NOMO-1 treated with dmso at 0.1 percent for 144 hours (cell line): ENCODE results near the gene COL13A1.

Source experiments
- DNase-seq: peaks from one replicate; lab custom pipeline; 2025; ENCODE audit not compliant: unreplicated experiment; lab: John Stamatoyannopoulos, UW

Gene COL13A1

GRCh38 chr10:69818676-69819239, 17.1 kb downstream of the COL13A1 start:
- DNase-seq = no peak

GRCh38 chr10:69819716-69820506, 18.2 kb downstream of the COL13A1 start:
- DNase-seq = peak; percentile 27

GRCh38 chr10:69820817-69821216, 19.1 kb downstream of the COL13A1 start:
- no peak for DNase-seq

DNA sequence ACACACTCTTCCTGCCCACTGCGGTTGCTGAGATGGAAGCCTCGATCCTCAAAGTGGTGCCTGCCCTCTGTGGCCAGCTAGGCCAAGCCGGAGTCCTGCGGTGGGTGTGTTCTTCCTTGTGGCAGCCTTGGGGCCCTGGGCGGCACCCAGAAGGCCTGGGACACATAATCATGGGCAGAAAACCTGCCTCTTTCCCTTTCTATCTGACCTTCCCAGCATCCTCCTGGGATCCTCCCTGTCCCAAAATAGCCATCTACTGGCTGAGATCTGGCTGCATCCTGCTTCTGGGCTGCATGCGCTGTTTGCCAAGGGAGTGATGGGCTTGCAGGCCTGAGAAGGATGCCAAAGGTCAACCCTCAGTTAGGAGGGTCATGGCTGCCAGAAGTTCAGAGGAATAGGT, 23.9 kb downstream of the COL13A1 start:
- no peak for DNase-seq

DNA sequence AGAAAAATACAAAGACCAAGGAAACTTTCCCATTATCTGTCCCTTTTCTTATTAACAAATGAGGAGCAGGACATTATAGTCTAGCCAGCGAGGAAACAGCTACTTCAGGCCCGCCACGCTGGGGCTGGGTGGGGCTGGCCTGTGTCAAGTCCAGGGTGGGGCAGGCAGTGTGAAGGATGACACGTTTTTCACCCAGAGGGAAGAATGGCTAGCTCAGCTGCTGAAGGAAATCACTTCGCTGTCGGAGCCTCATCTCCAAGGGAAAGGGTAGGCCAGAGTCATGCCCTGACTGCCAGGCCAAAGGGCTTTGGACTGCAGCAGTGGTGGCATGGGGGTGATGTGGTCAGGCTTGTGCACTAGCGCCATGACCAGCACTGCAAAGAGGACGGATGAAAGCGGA, 24.4 kb downstream of the COL13A1 start:
- no peak for DNase-seq

- no peak for DNase-seq
Measured at GRCh38 chr10:69826789-69827554, 25.3 kb downstream of the COL13A1 start.

- DNase-seq = no peak
Measured at GRCh38 chr10:69828144-69828870, 26.6 kb downstream of the COL13A1 start.

- no peak for DNase-seq
Measured at GRCh38 chr10:69829775-69830174, 28.1 kb downstream of the COL13A1 start.

DNA sequence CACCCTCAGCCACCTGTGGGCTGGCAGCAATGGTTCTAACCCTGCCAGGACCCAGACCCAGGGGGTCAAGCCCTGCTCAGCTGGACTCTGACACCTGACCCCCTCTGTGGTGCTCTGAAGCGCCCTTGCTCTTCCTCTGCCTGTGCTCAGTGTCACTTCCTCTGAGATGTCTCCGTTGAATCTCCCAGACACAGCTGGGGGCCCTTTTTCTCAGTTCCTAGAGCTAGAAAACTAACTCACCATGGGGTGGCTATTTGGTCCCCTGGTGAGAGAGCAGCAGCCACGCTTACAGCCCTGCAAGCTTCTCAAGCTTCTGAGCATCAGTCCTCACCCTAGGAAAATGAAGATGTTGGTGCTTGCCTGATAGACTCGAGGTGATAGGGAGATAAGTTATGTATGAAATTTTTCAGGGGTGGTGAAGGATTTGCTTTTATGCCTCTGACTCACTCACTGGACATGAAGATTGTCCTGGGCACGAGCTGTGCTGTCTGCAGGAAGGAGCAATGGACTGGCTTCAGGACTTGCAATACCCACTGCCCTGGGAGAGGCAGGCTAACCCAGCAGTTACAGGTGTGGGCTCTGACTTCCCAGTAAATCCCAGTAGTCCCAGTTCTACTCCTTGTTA, 29.6 kb downstream of the COL13A1 start:
- no peak for DNase-seq

GRCh38 chr10:69835233-69835632, 33.5 kb downstream of the COL13A1 start:
- no peak for DNase-seq

GRCh38 chr10:69835875-69836730, 34.4 kb downstream of the COL13A1 start:
- DNase-seq = no peak

- DNase-seq = no peak
Measured at GRCh38 chr10:69836731-69837030, 35.0 kb downstream of the COL13A1 start.

DNA sequence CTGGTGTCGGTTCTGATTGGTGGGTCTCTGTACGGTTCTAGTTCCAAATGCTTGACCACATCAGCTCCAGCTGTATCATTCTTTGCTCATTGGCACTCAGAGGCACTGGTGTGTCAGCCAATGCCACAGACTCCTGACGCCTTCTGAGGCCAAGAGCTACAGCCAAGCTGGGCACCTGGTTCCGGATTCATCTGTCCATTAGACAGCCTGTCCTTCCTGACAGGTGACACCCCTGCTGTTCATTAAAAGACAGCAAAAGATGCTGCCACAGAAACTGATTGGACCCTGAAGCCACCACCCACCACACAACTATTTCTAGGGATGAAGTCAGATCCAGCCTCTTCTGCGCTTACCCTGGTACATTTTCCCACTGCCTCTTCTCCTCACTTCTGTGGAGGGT, 35.6 kb downstream of the COL13A1 start:
- DNase-seq = no peak

- DNase-seq = no peak
Measured at GRCh38 chr10:69838418-69838817, 36.7 kb downstream of the COL13A1 start.

DNA sequence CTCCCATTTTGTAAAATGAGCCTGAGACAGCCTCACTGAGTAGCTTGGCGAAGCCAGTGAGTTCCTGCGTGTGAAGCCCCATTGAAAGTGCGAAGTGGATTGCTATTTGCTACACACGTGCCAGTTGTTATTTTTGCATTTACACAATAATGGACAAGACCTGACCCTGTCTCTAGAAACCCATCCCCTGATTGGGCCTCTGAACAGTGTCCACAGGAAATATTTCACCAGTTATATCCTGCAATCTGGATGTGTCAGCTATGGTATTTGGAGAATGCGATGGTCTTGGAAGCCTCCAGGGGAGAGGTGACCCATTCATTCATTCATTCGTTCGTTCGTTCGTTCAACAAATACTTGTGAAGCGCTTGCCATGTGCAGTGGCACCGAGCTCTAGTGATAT, 37.1 kb downstream of the COL13A1 start:
- no peak for DNase-seq

GRCh38 chr10:69839696-69840345, 38.1 kb downstream of the COL13A1 start:
- DNase-seq = no peak

DNA sequence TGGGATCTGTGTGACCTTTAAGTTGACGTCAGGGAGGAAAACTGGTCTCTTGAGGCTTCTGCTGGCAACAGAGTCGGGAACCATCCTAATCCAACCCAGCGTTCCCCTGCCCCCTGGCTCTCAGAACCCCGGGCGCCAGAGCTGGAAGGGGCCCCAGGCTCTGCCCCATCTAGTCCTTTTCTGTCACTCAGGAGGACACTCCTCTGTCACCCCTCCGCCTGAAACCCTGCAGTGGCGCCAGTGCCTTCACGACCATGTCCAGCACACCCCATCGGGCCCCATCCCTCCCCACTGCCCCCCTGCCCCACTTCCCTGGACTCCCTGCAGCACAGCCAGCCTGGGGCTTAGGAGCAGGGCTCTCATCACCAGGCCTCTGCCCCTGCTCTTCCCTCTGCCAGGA, 39.1 kb downstream of the COL13A1 start:
- no peak for DNase-seq

- DNase-seq = no peak
Measured at GRCh38 chr10:69842020-69842419, 40.3 kb downstream of the COL13A1 start.

DNA sequence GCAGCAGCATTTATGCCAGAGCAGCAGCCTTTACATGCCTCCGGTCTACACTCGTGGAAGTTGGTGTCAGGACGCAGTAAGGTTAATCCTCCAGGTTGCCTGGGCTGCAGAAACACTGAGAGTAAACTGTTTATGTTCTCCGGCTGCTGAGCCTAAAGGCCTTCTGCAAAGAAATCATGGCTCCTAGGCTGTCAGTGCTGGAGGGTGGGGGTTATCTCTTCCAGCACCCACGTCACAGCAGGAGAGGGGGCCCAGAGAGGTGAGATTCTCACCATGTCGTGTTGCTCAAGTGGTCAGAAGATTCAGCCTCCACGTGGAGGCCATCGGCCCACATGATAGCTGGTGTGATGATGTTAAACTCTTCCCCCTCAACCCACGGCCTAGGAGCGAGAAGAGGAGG, 41.2 kb downstream of the COL13A1 start:
- no peak for DNase-seq

- DNase-seq = no peak
Measured at GRCh38 chr10:69843923-69844322, 42.2 kb downstream of the COL13A1 start.
